PC-9 (cell line): ENCODE results near the gene IFNLR1.

Experiments
- CTCF ChIP-seq: fragments of 200-600 bp; sonication (generic); conservative IDR thresholded peaks from 2 replicates; pipeline ENCODE4 v1.6.1; 2017; ENCODE audit warnings: mixed run types, antibody characterized with exemption, mild to moderate bottlenecking, moderate library complexity
- EZH2 ChIP-seq: fragments of 200-600 bp; sonication (generic); IDR thresholded peaks from 2 replicates; pipeline ENCODE4 v1.8.0; 2017; ENCODE audit warnings: antibody characterized with exemption, low read depth

GRCh38 chr1:24111262-24111995 lies 75.7 kb downstream of the IFNLR1 start:
- TF ChIP-seq CTCF: no peak
- TF ChIP-seq EZH2: no peak
